GM19023 (cell line): ENCODE results near the gene OR2A7.
"Not testable (repeated sequence)": the region's sequence is repeated elsewhere in the genome, so short reads cannot be mapped to it uniquely, and the experiment has no call there.

Source experiments
- ATAC-seq: cut with Tn5 transposase; IDR thresholded peaks from one replicate; pipeline ENCODE4 v1.9.1; 2021; ENCODE audit warnings: mild to moderate bottlenecking, moderate library complexity; ENCODE audit not compliant: unreplicated experiment

Gene OR2A7

GRCh38 chr7:144264692-144265091, at the start of gene OR2A7:
Gene OR2A7, minus strand, starts transcription at chr7:144264792. Its CDS starts 5,164 bp downstream, at chr7:144259628.
- ATAC-seq, result not testable (repeated sequence)

GRCh38 chr7:144311872-144312469, 47.4 kb upstream of the OR2A7 start, which contains the start of gene OR2A1:
Gene OR2A1, plus strand, starts transcription at chr7:144312419. Its CDS starts 5,706 bp downstream, at chr7:144318125.
- ATAC-seq, result not testable (repeated sequence)

- not testable (repeated sequence) for ATAC-seq
Observed at GRCh38 chr7:144311218-144311617, 46.6 kb upstream of the OR2A7 start.

- ATAC-seq, result not testable (repeated sequence)
Observed at GRCh38 chr7:144309702-144310101, 45.1 kb upstream of the OR2A7 start.

- not testable (repeated sequence) for ATAC-seq
Observed at GRCh38 chr7:144305156-144305555, 40.6 kb upstream of the OR2A7 start.

GRCh38 chr7:144303607-144304006, 39.0 kb upstream of the OR2A7 start:
- not testable (repeated sequence) for ATAC-seq

GRCh38 chr7:144302578-144303303, 38.1 kb upstream of the OR2A7 start:
- ATAC-seq, result not testable (repeated sequence)

GRCh38 chr7:144293794-144294499, 29.4 kb upstream of the OR2A7 start:
- ATAC-seq, result peak; percentile 75

GRCh38 chr7:144292384-144293161, 28.0 kb upstream of the OR2A7 start:
- not testable (repeated sequence) for ATAC-seq

GRCh38 chr7:144291607-144292006, 27.0 kb upstream of the OR2A7 start:
- ATAC-seq, result not testable (repeated sequence)

GRCh38 chr7:144287171-144287784, 22.7 kb upstream of the OR2A7 start:
- not testable (repeated sequence) for ATAC-seq

- ATAC-seq, result not testable (repeated sequence)
Observed at GRCh38 chr7:144283716-144284115, 19.1 kb upstream of the OR2A7 start.

GRCh38 chr7:144282490-144282889, 17.9 kb upstream of the OR2A7 start:
- ATAC-seq, result not testable (repeated sequence)

GRCh38 chr7:144281981-144282380, 17.4 kb upstream of the OR2A7 start:
- not testable (repeated sequence) for ATAC-seq

GRCh38 chr7:144280010-144280409, 15.4 kb upstream of the OR2A7 start:
- not testable (repeated sequence) for ATAC-seq

GRCh38 chr7:144275281-144275680, 10.7 kb upstream of the OR2A7 start:
- not testable (repeated sequence) for ATAC-seq

GRCh38 chr7:144269188-144269587, 4.6 kb upstream of the OR2A7 start, which contains the start of gene CTAGE8:
Gene CTAGE8, minus strand, starts transcription at chr7:144269288. Its CDS starts 38 bp downstream, at chr7:144269250.
- not testable (repeated sequence) for ATAC-seq

- ATAC-seq, result not testable (repeated sequence)
Observed at GRCh38 chr7:144262128-144262527, 2.5 kb downstream of the OR2A7 start.

- ATAC-seq, result not testable (repeated sequence)
Observed at GRCh38 chr7:144259067-144259466, 5.5 kb downstream of the OR2A7 start.

GRCh38 chr7:144256112-144256511, 8.5 kb downstream of the OR2A7 start:
- ATAC-seq, result no peak
